Stimulated activated CD8-positive, alpha-beta memory T cell treated with anti-CD3 and anti-CD28 coated beads, Interleukin-15, amount 100 ng/mL, for 48 hours (primary cell): Measurements from ENCODE around the gene ERICH4.
A peak's percentile ranks its signal among the peaks of the same experiment; 100 is the strongest.
"Not testable (repeated sequence)": the region's sequence is repeated elsewhere in the genome, so short reads cannot be mapped to it uniquely, and the experiment has no call there.

Experiments used
- DNase-seq, 2 donors: peaks; one replicate each; pipeline ENCODE4 v3.0.0-alpha.2; 2020; ENCODE audit warnings: low read depth in 2 of 2

ERICH4 gene

DNA sequence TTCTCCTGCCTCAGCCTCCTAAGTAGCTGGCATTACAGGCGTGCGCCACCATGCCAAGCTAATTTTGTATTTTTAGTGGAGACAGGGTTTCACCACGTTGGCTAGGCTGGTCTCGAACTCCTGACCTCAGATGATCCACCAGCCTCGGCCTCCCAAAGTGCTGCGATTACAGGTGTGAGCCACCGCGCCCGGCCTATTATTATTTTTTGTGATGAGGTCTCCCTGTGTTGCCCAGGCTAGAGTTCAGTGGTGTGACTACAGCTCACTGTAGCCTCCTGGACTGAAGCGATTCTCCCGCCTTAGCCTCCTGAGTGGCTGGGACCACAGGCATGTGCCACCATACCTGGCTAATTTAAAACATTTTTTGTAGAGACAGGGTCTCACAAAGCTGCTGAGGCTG, 7.6 kb upstream of the ERICH4 start:
- not testable (repeated sequence) for DNase-seq

DNA sequence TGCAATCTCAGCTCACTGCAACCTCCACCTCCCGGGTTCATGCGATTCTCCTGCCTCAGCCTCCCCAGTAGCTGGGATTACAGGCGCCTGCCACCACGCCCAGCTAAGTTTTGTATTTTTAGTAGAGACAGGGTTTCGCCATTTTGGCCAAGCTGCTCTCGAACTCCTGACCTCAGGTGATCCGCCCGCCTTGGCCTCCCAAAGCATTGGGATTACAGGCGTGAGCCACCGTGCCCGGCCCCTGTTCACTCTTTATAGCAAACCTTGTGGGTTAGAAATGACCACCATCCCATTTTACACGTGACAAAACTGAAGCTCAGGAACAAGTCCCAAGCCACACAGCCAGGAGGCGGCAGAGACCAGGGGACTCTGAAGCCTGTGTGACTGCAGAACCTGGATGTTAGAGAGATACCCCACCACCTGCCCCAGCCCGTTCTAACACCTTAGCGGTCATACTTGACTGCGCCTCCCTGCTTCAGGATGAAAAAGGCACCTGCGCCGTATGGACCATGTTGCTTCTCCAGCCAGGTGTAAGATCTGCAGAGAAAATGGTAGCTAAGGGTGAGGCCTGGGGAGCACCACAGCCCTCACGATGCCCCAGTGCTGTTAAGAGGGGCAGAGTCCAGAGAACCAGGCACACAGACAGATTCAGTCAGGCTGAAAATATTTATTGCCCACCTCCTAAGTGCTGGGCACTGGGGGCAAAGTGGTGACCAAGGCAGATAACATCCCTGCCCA, 6.9 kb upstream of the ERICH4 start:
- DNase-seq, result no peak

DNA sequence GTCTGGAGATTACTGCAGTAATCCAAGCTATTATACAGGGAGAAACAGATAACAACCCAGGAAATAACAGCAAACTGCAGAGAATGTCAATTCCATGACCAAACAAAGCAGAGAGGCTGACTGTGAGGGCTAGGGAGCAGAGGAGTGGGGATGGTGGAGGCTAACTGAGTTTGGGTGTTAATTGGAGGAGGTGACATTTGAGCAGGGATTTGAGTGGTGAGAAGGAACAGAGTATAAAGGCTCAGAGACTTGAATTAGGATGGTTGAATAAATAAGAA, 6.3 kb upstream of the ERICH4 start:
- DNase-seq, result no peak

DNA sequence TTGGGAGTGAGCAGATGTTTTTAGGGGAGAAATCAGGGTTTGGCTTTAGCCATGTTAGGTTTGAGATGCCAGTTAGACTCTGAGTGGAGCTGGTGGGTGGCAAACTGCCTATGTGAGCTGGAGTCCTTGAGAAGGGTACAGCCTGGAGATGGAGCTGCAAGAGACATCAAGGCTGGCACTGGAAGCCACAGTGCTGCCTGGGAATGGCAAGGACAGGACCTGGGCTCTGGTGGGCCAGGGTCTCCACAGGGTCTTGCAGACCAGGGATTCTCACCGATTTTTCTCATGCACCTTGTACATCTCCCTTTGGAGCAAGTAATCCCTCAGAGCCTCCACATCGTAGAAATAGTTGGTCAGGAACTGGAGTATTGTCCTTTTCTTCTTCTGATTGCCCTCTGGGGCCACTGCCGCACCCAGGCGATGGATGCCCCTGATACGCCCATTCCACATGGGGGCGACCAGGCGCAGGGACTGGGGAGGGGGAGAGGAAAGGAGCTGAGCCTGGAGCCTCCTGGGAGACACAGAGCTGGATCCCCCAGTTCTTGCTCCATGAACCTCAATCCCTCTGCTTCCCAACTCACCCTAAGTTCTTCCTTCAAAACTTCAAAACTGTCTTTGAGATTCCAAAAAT, 4.9 kb upstream of the ERICH4 start:
- no peak for DNase-seq

DNA sequence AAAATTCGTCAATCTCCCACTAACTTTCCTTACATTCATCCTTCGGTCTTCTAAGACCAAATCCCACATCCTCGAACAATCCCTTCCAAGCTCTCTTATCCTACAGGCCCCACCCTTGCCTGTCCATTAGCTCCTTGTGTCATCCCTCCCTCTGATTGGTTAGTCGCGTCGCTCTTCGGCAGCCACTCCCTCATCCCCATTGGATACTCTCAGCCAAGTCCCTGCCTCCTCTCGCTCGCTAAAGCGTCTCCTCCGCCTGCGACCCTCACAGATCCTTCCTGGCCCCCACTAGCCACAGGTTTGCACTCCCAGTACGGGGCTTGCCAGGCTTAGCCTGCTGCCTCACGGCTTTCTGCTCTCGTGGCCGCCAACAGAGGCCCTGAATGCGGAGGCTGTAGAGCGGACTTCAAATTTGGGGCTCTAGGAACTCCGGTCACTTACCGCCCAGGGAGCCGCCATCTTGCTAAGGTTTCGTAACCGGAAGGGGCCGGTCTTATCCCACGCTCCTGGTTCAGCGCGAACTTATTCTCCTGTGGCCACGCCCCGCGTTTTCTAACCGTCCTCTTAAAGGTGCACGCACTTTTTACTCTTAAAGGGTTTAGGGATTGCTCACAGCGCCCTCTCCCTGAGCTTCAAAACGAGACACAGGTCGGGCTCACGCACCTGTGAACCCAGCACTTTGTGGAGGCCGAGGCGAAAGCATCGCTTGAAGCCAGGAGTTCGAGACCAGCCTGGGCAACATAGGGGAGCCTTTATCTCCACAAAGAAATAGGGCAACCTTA, 3.3 kb upstream of the ERICH4 start, which contains the start of gene DMAC2:
Gene DMAC2 (minus strand): TSS at position 472 of the 782 bp plus-strand sequence. CDS start 13 bp downstream, at position 459.
- peak; percentile 91 for DNase-seq

DNA sequence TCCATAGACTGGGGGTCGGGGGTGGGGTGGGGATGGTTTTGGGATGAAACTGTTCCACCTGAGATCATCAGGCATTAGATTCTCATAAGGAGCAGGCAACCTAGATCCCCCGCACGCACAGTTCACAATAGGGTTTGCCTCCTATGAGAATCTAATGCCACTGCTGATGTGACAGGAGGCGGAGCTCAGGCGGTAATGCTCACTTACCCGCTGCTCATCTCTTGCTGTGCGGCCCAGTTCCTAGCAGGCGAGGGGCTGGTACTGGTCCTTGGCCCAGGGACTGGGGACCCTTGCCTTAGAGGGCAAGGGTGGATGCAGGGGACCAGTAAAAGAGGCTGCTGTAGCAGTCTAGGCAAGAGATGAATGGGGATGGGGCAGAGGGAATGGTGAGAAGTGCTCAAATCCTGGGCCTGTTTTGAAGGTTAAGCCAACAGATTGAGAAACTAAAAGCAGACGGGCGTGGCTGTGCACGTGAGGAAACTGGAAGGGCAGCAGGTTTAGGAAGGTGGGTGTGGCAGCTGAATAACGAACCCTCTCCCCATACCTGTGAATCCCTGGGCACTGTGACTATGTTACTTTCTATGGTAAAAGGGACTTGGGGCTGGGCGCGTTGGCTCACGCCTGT, 1.5 kb upstream of the ERICH4 start:
- DNase-seq, result no peak

DNA sequence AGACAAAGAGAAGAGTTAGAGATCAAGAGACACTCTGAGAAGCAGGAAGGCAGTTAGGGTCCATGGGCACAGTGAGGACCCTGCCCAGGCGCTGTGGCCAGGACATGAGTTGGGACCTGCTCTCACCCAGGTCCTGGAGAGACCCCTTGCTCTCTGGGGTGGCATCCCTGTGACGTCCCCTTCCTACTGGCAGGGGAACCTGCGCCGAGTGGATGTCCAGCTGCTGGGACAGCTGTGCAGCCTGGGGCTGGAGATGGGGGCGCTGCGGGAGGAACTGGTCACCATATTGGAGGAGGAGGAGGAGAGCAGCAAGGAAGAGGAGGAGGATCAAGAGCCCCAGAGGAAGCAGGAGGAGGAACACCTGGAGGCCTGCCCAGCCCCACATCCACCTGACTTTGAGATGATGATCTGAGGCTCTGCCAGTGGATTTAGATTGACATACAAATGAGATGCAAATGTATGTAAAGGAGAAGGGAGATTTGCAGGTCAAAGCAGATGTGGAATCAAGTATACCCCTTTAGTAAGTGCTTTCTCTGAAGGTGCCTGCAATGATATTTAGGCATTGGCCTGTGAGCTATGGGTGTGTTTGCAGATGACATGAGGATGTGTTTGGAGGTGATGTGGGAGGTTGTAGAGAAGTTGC, 978 bp downstream of the ERICH4 start:
- DNase-seq, result no peak

DNA sequence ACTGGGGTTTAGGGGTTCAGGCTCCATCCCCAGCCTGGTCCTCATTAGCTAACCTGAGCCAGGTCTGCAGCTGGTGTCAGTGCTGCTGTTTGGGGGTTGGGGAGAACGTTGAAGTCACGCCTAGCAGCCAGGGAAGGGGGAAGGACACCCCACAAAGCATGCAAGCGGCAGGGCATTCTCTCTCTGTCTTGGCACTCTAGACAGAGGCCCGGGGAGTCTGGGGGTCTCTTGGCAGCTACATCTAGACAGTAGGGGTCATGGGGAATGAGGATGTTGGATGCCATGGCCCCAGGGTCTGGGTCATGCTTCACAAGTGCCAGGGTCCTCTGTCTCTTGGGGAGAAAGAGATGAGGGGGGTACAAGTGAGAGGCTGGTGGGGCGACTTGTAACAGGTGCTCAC, 2.6 kb downstream of the ERICH4 start:
- DNase-seq, result no peak

DNA sequence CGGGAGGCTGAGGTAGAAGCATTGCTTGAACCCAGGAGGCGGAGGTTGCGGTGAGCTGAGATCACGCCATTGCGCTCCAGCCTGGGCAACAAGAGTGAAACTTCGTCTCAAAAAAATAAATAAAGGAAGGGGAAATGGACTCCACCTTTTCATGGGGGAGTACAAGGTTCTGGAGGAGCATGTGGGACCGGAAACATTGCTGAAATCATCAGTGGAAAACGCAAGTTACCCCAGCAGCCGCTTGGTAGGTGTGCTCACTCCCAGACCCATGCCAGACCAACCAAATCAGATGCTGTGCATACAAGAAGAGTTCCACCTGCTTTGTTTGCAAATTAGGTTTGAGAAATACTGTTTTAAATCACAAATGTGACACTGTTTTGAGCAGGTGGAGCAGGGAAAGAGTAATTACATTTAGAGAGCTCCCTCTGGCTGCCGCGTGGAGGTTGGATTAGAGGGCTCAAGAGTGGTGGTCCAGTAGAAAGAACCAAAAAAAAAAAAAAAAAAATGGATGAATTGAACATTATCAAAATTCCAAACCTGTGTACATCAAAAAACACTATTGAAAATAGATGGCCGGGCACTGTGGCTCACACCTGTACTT, 4.9 kb downstream of the ERICH4 start:
- no peak for DNase-seq

DNA sequence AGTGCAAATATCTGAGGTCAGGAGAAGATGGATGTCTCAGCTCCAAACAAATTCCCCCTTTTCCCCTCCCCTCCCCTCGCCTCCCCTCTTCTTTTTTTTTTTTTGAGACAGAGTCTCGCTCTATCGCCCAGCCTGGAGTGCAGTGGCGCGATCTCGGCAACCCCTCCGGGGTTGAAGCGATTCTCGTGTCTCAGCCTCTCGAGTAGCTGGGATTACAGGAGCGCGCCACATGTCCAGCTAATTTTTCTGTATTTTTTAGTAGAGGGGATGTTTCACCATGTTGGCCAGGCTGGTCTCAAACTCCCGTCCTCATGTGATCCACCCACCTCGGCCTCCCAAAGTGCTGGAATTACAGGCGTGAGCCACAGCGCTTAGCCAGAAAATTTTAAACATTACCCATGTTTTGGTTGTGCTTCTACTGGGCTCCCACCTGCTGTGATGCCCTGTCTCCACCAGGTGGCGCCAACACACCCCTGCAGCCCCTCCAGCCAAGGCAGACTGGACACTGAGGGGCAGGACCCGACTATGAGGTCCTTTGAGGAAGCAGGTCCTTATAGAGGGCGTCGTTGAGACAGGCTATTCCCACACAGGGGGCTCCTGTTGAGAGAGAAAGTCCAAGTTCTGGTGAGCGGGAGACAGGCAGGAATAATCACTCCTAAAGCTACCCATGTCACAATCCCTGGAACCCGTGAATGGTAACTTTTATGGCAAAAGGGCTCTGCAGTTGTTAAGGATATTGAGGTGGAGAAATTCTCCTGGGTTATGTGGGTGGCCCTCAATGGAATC, 6.3 kb downstream of the ERICH4 start:
- DNase-seq, result peak; percentile 51 to 55

DNA sequence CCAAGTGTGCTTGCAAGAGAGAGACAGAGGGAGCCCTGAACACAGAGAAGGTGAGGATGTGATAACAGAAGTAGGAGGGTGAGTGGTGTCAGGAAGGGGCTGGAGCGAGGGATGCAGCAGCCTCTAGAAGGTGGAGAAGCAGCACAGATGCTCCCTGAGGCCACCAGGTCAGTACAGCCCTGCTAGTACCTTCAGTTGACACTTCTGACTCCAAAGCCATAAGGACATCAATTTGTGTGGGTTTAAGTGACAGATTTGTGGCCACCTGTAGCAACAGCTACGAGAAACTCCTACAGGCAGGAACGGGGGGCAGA, 6.9 kb downstream of the ERICH4 start:
- DNase-seq, result no peak

DNA sequence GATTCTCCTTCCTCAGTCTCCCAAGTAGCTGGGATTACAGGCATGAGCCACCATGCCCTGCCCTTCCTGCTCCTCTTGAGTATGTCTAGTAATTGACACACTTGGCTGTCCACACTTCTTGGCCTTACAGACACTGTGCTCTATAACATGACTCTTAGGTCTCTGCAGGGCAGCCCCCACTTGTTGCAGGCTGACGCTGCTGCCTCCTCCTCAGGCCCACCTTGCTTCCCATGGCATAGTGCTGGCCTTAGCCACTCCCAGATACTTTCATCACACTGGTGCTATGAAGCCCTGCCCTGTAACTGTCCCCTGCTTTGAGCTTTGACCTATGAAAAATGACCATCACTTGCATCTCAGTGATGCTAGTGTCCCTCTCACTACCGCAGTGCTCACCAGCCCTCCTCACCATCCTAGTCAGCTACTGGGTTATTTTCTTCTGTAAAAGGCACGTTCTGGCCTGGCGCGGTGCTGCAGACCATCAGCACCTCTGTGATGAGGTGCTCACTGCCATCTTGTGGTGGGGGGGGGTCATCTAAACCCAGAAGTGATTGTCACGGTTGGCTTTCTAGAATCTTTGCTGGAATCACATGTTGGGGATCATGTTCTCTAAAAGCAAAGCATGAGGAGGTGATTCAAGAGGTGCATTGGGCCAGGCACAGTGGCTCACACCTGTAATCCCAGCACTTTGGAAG, 9.8 kb downstream of the ERICH4 start:
- DNase-seq, result no peak

DNA sequence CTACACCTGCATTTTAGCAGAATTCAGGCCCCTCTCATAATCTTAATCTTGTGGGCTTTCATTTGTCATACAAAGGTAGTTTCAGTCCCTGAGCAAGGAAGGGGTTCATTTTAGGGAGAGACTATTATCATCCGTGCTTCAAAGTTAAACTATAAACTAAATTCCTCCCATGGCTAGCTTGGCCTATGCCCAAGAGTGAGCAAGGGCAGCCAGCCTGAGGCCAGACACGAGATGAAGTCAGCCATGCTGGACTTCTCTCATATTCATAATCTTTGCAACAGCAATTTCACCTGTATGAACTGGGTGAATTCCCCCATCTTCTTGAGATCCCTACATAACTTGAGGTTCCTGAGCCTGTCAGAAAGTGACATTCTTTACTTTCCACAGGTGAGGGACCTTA, 13.0 kb downstream of the ERICH4 start:
- DNase-seq, result no peak

DNA sequence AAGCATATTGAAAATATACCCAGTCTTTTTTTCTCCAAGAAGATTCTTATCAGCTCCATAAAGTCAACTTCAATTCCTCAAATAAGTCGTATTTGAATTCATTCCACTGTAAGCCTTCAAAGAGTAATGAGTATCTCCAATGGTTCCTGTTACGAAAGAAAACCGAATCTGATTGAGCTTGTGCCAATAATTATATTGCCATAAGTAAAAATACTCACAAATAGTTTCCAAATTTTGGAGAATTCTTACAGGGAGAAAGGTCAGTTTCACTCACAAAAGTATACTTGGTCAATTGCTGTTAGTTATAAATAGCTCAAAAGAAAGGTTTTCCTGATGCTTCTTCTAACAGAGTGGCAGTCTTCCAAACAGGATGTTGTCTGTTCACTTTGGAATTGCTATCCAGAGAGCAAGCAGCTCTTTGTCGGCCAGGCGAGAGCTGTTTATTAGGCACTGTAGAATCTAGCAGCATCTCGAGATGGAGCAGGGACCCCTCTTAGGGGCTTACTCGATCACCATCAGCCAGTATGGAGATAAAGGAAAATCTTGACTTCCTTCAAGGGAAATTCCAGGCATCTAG, 13.5 kb downstream of the ERICH4 start:
- no peak for DNase-seq

DNA sequence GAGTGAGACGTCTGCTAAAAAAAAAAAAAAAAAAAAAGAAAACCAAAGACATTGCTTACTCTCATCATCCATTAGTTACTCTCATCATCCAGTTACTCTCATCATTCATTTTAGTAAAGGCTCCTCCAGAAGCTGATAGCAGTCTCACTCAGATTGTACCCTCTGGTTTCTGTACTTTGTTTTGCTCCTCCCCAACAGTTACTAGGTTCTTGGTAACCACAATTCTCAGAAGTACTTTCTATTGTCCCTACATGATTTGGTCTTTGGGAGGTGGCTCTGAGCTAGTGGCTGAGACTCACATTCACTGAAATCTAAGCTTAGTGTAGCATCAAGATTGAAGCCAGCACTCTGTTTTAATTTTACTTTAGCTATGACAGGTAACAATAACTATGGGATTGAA, 14.3 kb downstream of the ERICH4 start:
- DNase-seq, result no peak

DNA sequence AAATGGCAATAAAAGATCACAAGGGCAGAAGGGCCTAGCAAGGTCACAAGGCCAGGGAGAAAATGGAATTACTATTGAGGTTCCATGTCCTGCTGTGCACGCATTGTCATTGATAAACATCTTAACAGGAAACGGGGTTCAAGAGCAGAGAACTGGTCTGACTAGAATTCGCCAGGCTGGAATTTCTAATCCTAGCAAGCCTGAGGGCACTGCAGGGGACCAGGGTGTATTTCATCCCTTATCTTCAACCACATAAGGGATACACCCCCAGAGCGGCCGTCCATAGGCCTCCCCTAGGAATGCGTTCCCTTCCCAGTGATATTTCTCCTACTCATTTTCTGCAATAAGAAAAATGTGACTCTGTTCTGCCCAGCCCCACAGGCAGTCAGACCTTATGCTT, 19.5 kb downstream of the ERICH4 start:
- no peak for DNase-seq

DNA sequence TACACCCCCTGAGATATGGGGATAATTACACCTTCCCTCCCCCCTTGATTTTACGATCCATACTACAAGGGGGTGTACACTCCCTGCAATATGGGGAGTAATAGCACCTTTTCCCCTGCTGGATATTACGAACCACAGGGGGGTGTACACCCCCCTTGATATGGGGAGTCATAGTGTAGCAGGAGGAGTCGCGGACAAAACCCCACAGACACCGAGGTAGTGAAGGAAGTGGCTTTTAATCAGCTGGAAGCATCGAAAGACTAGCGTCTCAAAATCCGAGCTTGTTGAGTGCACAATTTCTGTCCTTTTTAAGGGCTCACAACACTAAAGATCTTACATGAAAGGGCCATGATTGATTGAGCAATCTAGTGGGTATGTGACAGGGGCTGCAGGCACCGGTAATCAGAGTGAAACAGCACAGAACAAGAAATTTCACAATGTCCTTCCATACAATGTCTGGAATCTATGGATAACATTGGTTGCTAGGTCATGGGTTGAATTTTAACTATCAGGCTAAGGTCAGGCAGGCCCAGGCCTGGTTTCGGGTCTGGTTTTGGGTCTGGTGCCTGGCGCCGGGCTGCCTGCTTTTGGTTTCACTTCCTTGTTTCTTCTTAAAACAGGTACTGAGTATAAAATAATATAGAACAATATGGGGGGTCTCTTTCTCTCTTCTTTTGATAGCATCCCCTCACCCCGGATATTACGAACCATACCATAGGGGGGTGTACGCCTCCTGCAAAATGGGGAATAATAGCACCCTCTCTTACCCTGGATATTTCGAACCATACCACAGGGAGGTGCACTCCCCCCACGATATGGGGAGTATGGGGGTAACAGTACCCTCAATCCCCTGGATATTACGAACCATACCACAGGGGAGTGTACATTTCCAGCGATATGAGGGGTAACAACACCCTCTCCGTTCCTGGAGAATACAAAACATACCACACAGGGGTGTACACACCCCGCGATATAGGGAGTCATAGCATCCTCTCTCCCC, 20.6 kb downstream of the ERICH4 start:
- DNase-seq, result not testable (repeated sequence)

DNA sequence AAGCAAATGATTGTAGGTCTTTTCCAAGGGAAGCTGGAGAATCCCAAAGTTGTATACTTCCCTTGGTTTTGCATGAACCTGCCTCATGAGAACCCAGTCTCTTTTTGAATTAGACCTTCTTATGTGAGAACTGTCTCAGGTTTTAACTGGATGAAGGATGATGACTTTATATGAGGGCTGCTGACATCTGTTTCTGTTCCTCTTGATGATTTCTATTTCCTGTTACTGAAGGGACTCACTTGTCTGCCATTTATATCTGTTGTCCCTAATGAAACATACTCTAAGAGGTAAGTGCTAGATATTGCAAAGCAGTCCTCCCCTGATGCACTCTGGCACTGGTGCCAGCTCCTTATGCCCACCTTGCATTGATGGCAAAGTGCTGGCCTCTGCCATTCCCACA, 33.6 kb downstream of the ERICH4 start:
- DNase-seq, result no peak

DNA sequence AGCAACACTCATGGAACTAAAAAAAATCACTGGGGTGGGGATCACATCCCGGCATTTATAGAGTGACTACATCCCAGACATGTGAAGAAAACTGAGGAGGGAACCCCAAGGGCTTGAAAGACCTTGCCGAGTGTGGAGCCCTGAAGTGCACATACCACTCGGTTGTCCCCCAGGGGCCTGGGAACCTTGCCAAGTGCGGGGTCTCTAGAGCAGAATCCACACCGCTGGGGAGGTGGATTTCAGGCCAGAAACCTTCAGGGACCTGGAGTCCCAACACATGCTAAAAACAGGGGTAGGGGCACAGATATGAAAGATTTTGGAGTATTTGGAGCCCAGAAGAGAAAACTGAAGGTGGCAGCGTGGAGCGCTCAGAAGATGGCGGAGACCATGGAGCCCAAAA, 35.2 kb downstream of the ERICH4 start:
- DNase-seq, result no peak
